MM.1S (cell line): ENCODE results near the gene PKD2L2.

Source experiments
- CTCF ChIP-seq: fragments of 300-600 bp; sonication (generic); IDR thresholded peaks from 2 replicates; pipeline ENCODE4 v1.5.1; 2016; ENCODE audit warnings: antibody characterized with exemption, low read length, mixed read lengths
- EZH2phosphoT487 ChIP-seq: fragments of 300-600 bp; sonication (generic); IDR thresholded peaks from 2 replicates; pipeline ENCODE4 v1.6.1; 2018; ENCODE audit warnings: antibody characterized with exemption, low read length

- no peak for TF ChIP-seq CTCF
- TF ChIP-seq EZH2phosphoT487 = no peak
These were observed 30.9 kb upstream of the PKD2L2 start for GRCh38 chr5:137858223-137858916.
